GM19372 (cell line): ENCODE data around the gene SNX8.

Source experiments
- ATAC-seq: cut with Tn5 transposase; IDR thresholded peaks from one replicate; pipeline ENCODE4 v1.9.1; 2021; ENCODE audit warnings: mild to moderate bottlenecking, low read depth, moderate library complexity; ENCODE audit not compliant: unreplicated experiment

The SNX8 gene

DNA sequence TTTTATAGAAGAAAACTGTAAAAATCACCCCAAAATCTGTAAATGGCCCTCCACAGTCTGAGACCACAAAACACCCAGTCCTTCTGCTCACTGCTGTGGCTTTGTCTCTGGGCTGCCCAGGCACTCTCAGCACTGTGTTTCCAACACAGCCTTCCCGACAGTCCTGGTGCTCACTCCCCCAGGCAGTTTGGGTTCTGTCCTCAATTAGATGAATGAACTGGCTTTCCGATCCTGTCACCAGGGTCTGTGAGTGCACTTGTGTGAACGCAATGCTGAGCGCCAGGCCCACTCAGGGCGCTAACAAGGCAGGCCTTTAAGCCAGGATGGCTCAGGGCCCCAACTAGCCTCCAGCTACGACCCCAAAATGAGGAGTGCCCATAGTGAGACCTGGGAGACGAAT is 84.8 kb downstream of the SNX8 start:
- ATAC-seq = no peak

DNA sequence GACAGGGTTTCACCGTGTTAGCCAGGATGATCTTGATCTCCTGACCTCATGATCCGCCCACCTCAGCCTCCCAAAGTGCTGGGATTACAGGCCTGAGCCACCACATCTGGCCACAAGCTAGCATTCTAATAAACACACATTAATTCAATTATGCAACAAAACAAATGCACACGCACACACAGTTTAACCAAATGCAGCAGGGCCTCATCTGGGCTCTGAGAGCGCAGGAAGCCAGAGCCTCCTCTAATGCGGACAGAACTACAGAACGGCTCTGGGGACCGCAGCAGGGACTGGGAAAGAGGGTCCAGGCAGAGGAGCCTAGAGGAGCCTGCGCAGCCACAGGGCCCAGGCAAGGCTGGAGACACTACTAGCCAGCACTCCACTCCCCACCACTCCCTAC is 85.3 kb downstream of the SNX8 start:
- no peak for ATAC-seq

DNA sequence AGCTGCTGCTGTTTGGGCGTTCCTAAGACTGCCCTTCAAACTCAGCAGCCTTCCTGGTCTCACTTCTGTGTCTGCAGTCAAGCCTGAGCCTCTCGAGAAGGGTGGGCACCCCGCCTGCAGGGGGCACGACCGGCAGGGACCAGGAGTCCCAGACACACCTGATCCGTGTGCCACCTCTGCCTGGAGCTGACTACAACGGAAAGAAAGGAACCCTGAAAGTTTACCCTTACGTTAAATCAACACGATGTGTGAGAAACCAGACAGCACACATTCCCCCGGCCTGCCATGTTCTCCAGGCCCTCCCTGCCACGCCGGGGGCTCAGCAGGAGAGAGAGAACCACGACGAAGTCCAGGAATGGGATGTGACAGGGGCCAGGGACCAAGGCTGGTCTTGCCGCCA is 86.5 kb downstream of the SNX8 start:
- ATAC-seq = no peak

DNA sequence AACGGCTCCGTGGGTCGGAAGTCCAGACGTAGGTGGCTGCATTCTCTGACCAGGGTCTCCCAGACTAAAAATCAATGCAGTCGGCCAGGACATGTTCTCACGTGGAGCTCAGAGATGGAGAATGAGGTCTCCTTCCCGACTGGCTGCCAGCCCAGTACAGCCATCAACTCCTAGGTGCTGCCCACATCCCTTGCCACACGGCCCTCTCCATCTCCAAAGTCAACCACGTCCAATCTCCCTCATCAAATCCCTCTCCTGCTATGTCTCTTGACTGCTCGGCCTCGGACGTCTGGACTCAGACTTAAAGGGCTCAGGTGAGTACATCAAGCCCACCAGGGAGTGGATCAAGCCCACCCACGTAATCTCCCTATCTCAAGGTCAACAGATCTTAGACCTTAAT is 88.4 kb downstream of the SNX8 start:
- ATAC-seq = no peak

DNA sequence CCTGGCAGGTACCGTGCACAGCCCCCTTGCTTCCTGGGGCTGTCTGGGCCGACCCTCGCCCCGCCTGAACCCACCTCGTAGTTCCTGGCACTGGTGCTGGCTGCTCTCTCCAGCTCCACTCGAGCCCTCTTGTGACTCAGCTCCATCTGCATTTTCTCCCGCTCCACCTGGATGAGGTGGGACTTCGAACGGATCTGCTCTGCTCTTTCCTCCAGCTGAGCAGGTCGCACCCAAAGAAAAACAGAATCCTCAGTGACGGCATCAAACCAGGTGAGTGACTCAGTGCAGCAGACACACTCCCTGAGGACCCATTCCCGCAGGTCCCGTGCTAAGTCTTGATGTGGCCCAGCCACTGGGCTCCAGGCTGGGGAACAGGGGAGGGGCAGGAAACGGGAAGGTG is 88.9 kb downstream of the SNX8 start:
- no peak for ATAC-seq

DNA sequence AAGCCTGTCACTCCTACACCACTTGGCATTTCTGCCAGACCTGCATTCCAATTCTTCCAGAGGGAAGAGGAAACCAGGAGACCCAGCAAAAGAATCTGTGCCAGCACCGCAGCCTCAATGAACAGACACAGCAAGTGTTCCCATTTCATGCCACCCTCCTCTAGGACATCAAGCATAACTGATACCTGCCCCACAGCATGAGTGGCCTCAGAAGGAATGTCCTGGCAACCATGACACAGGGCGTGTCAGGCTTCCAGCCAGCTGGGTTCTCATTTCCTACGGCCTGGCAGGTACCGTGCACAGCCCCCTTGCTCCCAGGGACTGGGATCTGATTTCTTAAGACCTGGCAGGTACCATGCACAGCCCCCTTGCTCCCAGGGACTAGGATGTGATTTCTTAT is 89.3 kb downstream of the SNX8 start:
- no peak for ATAC-seq

DNA sequence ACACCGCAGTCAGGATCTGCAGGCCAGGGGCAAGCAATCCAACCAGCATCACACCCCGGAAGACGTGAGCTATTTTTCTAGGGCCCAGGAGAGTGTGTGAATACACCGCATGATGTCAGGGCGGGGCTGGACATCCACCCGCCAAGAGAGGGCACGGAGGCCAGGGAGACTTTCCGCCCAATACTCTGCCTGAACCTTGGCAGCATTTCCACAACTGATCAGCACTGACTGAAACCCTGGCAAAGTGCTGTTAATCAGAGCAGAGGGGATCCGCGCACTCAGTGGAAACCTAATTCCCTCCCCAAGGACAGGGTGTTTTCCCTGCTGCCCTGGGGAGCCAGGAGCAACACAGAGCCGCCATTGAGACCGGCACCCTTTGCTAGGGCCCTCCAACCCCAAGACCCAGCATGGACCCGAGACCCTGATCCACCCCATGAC is 89.7 kb downstream of the SNX8 start:
- ATAC-seq = no peak

DNA sequence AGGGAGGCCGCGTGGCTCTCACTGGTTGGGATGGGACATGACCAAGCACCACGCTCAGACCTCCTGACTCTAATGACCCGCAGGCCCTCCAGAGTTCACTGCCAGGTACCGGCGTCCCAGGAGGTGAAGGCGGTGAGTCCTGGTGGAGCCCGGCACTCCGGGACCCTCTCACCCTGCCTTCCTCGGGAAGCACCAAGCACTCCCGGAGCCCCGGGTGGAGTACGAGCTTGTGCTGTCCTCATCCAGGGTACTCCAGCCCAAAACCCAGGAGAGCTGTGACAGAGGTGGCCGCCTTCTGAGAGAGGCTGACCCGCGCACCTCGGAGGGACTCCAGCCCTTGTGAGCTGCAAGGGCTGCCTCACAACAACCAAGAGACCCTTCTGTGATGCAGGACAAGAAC is 90.9 kb downstream of the SNX8 start:
- no peak for ATAC-seq

DNA sequence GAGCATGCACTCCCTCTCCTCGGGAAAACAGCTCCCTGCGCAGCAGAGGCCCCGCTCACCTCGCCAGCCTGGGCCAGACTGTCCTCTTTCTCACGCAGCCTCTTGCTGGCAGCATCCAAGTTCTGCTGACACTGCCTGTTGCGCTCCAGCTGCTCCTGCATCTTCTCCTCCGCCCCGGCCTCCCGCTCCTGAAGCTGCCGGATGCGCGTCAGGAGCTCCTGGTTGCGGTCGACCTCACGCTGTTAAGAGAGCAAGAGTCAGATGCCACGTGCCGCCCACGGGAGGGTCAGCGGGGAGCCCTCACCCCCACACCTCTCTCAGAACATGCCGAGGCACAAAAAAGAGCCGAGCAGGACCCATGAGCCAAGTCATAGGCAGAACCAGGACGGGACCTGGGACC is 91.7 kb downstream of the SNX8 start:
- ATAC-seq = no peak

DNA sequence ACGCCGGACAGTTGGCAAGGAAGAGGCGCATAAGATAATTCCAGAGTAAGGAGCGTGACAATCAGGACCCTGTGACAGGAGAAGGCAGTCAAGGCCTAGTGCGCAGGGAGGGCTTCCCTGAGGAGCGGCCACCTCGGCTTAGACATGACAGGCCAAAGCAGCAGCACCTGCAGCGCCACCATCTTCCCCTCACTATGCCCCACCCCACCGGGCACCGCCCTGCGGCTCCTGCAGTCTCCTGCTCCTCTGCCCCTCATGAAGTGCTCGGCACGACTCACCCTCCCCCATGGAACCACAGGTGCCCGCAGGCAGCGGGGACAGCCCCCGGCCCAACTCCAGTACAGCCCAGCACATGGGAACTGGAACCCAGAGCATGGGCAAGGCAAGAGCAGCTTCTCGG is 93.3 kb downstream of the SNX8 start:
- ATAC-seq = no peak

DNA sequence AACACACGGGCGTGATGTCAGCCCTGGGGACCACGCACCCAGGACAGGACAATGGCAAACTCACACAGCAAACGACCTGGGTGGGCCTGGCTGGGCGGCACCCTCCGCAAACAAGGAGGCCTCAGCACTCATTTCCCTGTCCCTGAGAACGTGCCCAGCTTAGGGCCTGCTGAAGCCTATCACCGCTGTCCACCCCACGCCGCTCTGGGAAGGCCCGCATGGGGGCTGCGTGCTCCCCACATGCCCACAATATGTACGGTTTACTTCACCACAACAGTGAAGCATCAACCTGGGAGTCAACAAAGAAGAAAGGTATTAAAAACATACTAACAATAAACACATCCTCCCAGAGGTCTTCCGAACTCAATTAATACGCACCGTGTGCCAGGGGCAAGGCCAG is 93.7 kb downstream of the SNX8 start:
- no peak for ATAC-seq

DNA sequence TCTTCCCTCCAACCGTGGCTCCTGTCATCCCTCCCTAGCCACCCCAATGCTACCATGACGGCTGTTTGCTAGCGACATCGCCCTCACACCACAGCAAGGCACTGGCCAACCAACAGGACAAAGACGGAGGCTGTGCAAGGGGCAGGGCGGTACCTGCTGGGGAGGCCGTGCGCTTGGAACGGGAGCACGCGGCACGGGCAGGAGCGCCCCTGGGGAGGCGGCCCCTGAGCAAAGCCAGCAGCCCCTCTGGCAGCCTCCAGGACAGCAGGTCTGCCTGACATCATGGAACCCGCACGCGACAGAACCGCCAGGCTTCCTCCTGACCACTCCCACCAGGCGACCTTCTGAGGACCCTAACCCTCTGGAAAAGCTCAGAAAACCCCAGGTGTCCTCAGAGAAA is 94.2 kb downstream of the SNX8 start:
- no peak for ATAC-seq

DNA sequence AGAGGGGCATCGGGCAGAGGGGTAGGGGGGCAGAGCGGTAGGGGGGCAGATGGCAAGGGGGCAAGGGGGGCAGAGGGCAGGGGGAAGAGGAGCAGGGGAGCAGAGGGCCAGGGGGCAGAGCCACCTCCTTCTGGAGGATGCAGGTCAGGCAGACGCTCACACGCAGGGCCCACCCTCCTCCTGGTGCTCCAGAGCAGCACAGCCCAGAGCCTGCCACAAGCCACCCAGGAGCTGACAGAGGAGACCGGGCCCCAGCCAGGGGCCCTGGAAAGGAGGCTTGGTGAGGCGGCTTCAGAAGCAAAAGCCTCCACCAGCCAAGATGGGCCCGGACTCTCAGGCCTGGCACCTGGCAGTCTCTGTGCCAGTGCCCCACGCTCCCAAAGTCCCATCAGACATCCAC is 94.6 kb downstream of the SNX8 start:
- ATAC-seq = no peak

DNA sequence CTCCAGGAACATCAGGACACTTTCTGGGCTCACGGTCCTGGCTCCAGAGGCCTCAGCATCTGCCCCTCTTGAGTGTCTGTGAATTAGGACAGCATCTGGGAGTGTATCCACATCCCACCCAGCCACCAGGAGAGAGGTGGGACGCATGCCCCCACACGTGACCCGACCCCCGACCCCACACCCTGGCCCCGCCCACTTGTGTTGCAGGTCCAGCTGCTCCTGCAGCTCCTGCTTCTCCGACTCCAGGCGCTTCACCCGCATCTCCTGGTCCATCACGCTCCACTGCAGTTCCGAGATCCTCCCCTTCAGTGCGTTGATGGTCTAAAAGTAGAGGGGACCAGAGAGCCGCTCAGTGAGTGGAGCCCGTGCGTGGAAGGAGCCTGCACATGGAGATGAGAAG is 95.1 kb downstream of the SNX8 start:
- ATAC-seq = no peak

DNA sequence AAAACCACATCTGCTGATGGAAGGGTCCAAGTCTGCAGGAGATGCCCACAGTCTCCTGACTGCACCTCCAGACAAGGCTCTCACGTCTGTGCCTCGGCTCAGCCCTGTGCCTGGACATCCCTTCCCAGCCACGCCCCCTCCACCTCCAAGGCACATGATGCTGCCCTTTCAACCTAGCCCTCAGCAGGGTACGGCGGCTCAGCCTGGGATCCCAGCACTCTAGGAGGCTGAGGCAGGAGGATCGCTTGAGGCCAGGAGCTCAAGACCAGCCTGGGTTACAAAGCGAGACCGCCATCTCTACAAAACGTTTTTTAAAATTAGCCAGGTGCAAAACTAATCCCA is 95.8 kb downstream of the SNX8 start:
- no peak for ATAC-seq

DNA sequence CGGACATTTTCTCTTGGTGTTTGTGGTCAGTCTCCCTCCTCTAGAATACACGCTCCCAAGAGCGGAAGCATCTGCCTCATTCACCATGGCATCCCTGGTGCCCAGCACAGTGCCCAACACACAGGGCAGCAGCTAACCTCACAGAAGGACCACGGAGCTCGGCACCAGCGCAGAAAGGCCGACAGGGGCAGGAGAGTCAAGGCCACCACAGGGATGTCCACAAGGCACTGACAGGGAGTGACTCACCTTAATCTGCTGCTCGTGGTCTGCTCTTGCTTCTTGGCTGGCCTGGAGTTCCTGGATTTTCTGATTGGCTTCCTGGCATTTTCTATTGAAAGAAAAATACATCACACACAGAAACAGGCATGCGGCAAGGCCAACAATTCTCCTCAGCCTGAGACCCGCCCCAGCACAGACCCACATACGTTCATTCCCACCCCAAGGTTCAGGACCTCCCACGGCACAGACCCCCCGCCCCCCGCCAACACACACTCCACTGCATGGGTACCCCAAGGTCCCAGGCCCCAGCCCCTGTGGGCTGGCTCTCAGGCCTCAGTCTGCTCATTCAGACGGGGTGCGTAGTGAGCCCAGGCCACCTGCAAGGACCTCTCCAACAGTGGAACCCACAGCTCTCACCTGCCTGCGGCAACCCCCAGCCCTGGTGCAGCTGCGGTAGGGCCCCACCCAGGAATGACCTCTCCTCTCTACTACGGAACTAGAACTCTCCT is 96.4 kb downstream of the SNX8 start:
- ATAC-seq = no peak

DNA sequence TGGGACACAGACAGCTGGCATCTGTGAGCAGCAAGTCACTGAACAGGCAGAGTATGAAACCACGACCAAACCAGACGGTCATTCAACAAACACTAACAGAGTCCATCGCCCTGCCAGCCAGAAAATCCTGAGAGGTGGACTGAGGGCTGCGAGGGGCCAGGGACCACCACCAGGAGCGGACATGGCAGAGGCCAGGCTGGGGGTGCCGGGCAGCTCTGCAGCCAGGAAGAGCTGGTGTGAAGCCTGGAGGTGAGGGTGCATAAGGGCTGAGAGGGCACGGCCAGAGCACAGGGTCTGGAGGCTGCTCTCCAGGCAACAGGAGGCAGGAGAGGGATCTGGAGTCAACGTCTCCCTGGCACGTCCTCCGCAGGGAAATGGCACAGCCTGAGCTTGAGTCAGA is 97.0 kb downstream of the SNX8 start:
- ATAC-seq = no peak

DNA sequence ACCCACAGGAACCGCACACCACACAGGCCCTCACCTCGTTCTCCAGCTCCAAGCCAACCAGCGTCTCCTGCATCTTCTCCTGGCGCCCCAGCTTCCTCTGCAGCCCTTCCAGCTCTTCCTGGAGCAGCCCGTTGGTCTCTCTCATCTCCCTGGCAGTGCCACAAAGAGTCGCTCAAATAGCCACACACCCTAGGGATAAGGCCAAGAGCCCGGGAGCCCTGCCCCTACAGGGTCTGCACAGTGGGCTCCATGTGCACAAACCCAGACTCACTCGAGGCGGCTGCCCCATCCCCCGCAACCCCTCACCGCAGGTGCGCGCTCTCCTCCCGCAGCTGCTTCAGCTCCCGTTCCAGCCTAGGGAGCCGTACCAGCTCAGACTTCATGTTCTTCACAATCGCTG is 98.4 kb downstream of the SNX8 start:
- ATAC-seq = no peak

DNA sequence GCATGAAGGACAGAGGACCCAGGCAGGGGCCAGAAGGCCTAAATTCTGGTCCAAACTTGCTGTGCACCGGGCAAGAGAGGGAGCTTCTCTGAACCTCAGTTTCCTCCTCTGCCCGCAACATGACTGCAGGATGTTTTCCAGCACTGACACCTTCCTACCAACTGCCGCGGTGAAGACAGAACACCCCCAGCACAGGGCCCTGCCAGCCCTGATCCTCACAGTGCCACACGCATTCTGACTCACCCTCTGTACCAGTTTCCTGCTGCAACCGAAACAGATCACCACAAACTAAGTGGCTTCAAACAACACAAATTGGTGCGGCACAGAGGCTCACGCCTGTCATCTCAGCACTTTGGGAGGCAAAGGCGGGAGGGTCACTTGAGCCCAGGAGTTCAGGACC is 99.6 kb downstream of the SNX8 start:
- ATAC-seq = no peak

DNA sequence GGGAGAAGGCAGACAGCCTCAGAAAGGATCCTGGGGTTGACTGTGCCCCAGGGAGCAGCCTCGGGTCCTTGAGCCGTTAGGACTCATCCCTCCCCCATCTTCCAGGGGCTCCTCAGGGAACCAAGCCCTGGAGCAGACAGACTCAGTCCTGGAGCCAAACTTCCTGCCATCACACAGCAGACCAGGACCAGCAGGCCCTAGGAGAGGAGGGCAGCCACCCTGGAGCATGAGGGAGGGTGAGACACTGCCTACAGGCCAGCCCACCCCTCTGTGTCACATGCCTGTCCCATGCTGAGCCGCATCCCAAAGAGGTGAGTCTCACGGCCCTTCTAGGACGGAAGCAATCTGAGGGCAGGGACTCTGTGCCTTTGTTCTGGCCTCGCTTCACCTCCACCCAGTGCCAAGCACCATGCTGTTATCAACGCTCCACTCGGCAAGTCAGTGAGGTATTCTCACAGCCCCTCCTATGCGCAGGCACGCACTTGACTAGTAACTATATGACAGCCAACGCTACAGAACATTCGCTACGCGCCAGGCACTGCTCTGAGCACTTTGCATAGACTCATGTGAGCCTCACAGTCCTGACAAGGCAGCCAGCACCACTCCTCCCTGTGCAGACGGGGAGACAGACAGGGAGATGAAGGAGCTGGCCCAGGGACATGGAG is 100.6 kb downstream of the SNX8 start:
- no peak for ATAC-seq

DNA sequence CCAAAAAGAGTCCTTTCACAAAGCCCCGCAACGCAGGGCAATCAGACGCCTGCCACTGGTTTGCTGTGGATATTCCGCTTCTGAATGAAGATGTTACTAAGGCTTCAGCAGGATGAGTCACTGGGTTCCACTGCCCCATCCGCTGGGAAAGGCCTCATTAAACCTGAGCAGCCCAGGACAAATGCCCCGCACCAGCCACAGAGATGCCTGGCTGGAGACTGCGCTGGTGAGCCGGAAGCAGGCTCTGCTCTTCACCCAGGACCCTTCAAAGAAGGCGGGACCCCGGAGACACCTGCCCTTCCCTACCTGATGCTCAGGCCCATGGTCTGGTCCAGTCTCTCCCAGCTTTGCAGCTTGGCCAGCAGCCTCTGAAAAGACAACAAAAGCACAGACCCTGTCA is 101.3 kb downstream of the SNX8 start:
- no peak for ATAC-seq

DNA sequence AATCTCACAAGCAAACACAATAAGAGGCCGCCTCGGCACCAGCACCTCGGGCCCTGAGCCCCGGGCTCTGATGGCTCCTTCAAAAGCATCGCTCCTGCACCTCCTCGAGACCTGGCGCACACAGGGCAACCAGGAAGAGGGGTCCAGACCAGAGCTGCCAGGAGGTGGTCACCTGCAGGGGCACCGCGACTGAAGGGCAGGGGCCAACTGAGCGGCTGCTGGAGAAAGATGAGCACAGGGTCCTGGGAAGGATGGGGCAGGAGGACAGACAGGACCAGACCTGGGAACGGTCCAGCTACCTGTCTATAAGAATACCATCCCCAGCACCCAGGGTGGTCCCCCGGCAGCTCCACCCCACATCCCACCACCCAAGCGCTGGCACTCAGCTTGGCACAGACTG is 102.3 kb downstream of the SNX8 start:
- ATAC-seq = no peak
